Mesenchymal stem cell (in vitro differentiated cells and primary cell): ENCODE results near the gene NPNT.

ENCODE experiments used
- DNase-seq: peaks from one replicate; pipeline ENCODE4 v3.0.0-alpha.2; 2013
- H2AFZ ChIP-seq: one replicate; pipeline ENCODE4 v1.6.1; 2013; ENCODE audit warnings: low read depth, mild to moderate bottlenecking, control low read depth, inconsistent platforms, low read length, moderate library complexity
- H2AK5ac ChIP-seq: 2 replicates; pipeline ENCODE4 v1.6.1; 2013; ENCODE audit warnings: low read length, moderate library complexity, mild to moderate bottlenecking, inconsistent platforms; ENCODE audit not compliant: severe bottlenecking
- H2BK120ac ChIP-seq: one replicate; pipeline ENCODE4 v1.6.1; 2013; ENCODE audit warnings: low read depth, mild to moderate bottlenecking, inconsistent platforms, low read length, moderate library complexity
- H2BK12ac ChIP-seq, 2 experiments: one replicate each; pipeline ENCODE4 v1.6.1; 2013; ENCODE audit warnings: inconsistent platforms in 2 of 2, low read length in 2 of 2, mild to moderate bottlenecking in 2 of 2, moderate library complexity in 2 of 2, control low read depth in 1 of 2
- H2BK15ac ChIP-seq: one replicate; pipeline ENCODE4 v1.6.1; 2013; ENCODE audit warnings: mild to moderate bottlenecking, low read depth, inconsistent platforms; ENCODE audit not compliant: poor library complexity, severe bottlenecking
- H2BK5ac ChIP-seq: 2 replicates; pipeline ENCODE4 v1.6.1; 2013; ENCODE audit warnings: low read depth, mild to moderate bottlenecking, low read length, control low read depth, inconsistent platforms; ENCODE audit not compliant: poor library complexity, severe bottlenecking
- H3K14ac ChIP-seq, 2 experiments: one replicate each; pipeline ENCODE4 v1.6.1; 2013; ENCODE audit warnings: inconsistent platforms in 2 of 2, low read length in 2 of 2, control low read depth in 1 of 2, mild to moderate bottlenecking in 1 of 2, moderate library complexity in 1 of 2
- H3K18ac ChIP-seq, 2 experiments: one replicate each; pipeline ENCODE4 v1.6.1; 2013; ENCODE audit warnings: inconsistent platforms in 2 of 2, low read length in 2 of 2, control low read depth in 1 of 2, low read depth in 1 of 2, mild to moderate bottlenecking in 1 of 2
- H3K23ac ChIP-seq, 2 experiments: one replicate each; pipeline ENCODE4 v1.6.1; 2013; ENCODE audit warnings: inconsistent platforms in 2 of 2, low read length in 2 of 2, mild to moderate bottlenecking in 2 of 2, moderate library complexity in 2 of 2, control low read depth in 1 of 2
- H3K27ac ChIP-seq: 2 replicates; pipeline ENCODE4 v1.5.1; 2013; ENCODE audit warnings: mild to moderate bottlenecking, moderate library complexity, low read length, control low read depth, inconsistent platforms; ENCODE audit not compliant: poor library complexity, severe bottlenecking
- H3K27me3 ChIP-seq, 2 experiments: 2 replicates each; pipeline versions ENCODE4 v1.6.1 to v1.7.0; 2013; ENCODE audit warnings: low read length in 2 of 2, mild to moderate bottlenecking in 2 of 2, moderate library complexity in 2 of 2, control low read depth in 1 of 2, inconsistent platforms in 1 of 2; ENCODE audit not compliant: control insufficient read depth in 1 of 2, insufficient read depth in 1 of 2
- H3K36me3 ChIP-seq, 2 experiments: 2 replicates each; pipeline versions ENCODE4 v1.6.1 to v1.7.0; 2013; ENCODE audit warnings: low read length in 2 of 2, control low read depth in 1 of 2, inconsistent platforms in 1 of 2, low read depth in 1 of 2, mild to moderate bottlenecking in 1 of 2; ENCODE audit not compliant: insufficient read depth in 2 of 2, control insufficient read depth in 1 of 2
- H3K4ac ChIP-seq, 2 experiments: one replicate each; pipeline ENCODE4 v1.6.1; 2013; ENCODE audit warnings: inconsistent platforms in 2 of 2, low read length in 2 of 2, mild to moderate bottlenecking in 2 of 2, moderate library complexity in 2 of 2, control low read depth in 1 of 2, low read depth in 1 of 2
- H3K4me1 ChIP-seq: 2 replicates; pipeline ENCODE4 v1.6.1; 2013; ENCODE audit warnings: low read depth, low read length, control low read depth; ENCODE audit not compliant: control insufficient read depth, insufficient read depth
- H3K4me2 ChIP-seq: 2 replicates; pipeline ENCODE4 v1.6.1; 2013; ENCODE audit warnings: low read length, mild to moderate bottlenecking, inconsistent platforms; ENCODE audit not compliant: poor library complexity, severe bottlenecking
- H3K4me3 ChIP-seq, 2 experiments: 2 replicates each; pipeline versions ENCODE4 v1.5.1 to v1.7.0; 2013; ENCODE audit warnings: low read length in 2 of 2, mild to moderate bottlenecking in 2 of 2, control low read depth in 1 of 2, low read depth in 1 of 2; ENCODE audit not compliant: insufficient read depth in 1 of 2
- H3K79me1 ChIP-seq: replicated peaks from 2 replicates; pipeline ENCODE4 v1.6.1; 2013; ENCODE audit warnings: mild to moderate bottlenecking, control low read depth, low read length, inconsistent platforms; ENCODE audit not compliant: poor library complexity, severe bottlenecking
- H3K9ac ChIP-seq: 2 replicates; pipeline ENCODE4 v1.7.0; 2013; ENCODE audit warnings: mild to moderate bottlenecking, low read length, moderate library complexity
- H3K9me3 ChIP-seq: 2 replicates; pipeline ENCODE4 v1.7.0; 2013; ENCODE audit warnings: mild to moderate bottlenecking, low read length; ENCODE audit not compliant: control insufficient read depth
- H4K8ac ChIP-seq: one replicate; pipeline ENCODE4 v1.6.1; 2013; ENCODE audit warnings: inconsistent platforms, mild to moderate bottlenecking, low read length, moderate library complexity
- H4K91ac ChIP-seq: one replicate; pipeline ENCODE4 v1.6.1; 2013; ENCODE audit warnings: mild to moderate bottlenecking, low read length, inconsistent platforms
- WGBS: methylation state at CpG from one replicate; pipeline ENCODE4 v1.1.7; 2013; ENCODE audit warnings: mixed read lengths; 5-methylcytosine and 5-hydroxymethylcytosine counted together

NPNT gene

GRCh38 chr4:105917171-105917685 is 22.0 kb downstream of the NPNT start:
- no peak overlapping the region for H3K4ac ChIP-seq
- no peak overlapping the region for H2AFZ ChIP-seq
- no peaks in the 10 kb centered on the region for H3K36me3 ChIP-seq
- no peak overlapping the region for H2BK5ac ChIP-seq
- no peak overlapping the region for H3K4me2 ChIP-seq
- H3K79me1 ChIP-seq = no peaks in the 10 kb centered on the region
- no peak overlapping the region for H2BK12ac ChIP-seq
- H3K4me1 ChIP-seq = peaks cover 1% of the 10 kb centered on the region
- H4K91ac ChIP-seq = no peak overlapping the region
- no peak overlapping the region for H3K9ac ChIP-seq
- no peak overlapping the region for H3K18ac ChIP-seq
- H3K23ac ChIP-seq = no peak overlapping the region
- WGBS = 91% methylated on average over 3 of the region's 3 CpGs
- no peak overlapping the region for H3K4me3 ChIP-seq
- H3K27me3 ChIP-seq = no peaks in the 10 kb centered on the region
- H2BK15ac ChIP-seq = no peak overlapping the region
- no peaks in the 10 kb centered on the region for H3K9me3 ChIP-seq
- no peak overlapping the region for H2BK120ac ChIP-seq
- H3K27ac ChIP-seq = no peak overlapping the region
- no peak overlapping the region for H3K14ac ChIP-seq
- DNase-seq = no peak
- no peak overlapping the region for H4K8ac ChIP-seq
- H2AK5ac ChIP-seq = no peak overlapping the region

- no peak overlapping the region for H3K14ac ChIP-seq
- H3K18ac ChIP-seq = no peak overlapping the region
- no peak overlapping the region for H3K4me2 ChIP-seq
- no peak overlapping the region for H3K4me3 ChIP-seq
- no peak overlapping the region for H2BK15ac ChIP-seq
- no peaks in the 10 kb centered on the region for H3K79me1 ChIP-seq
- H3K27ac ChIP-seq = no peak overlapping the region
- no peak overlapping the region for H3K4ac ChIP-seq
- H2BK5ac ChIP-seq = no peak overlapping the region
- no peak overlapping the region for H3K9ac ChIP-seq
- no peak overlapping the region for H2BK12ac ChIP-seq
- H3K9me3 ChIP-seq = no peaks in the 10 kb centered on the region
- no peaks in the 10 kb centered on the region for H3K27me3 ChIP-seq
- H3K36me3 ChIP-seq = no peaks in the 10 kb centered on the region
- H4K8ac ChIP-seq = no peak overlapping the region
- H3K4me1 ChIP-seq = peaks cover 1% of the 10 kb centered on the region
- H4K91ac ChIP-seq = no peak overlapping the region
- no peak overlapping the region for H2AK5ac ChIP-seq
- H2AFZ ChIP-seq = no peak overlapping the region
- H2BK120ac ChIP-seq = no peak overlapping the region
- H3K23ac ChIP-seq = no peak overlapping the region
- no peak for DNase-seq
Observed at GRCh38 chr4:105921301-105921700, 26.0 kb downstream of the NPNT start.

- Histone ChIP-seq H2BK15ac (no peak overlapping the region), H3K4ac (no peak overlapping the region), H2BK12ac (no peak overlapping the region), H3K27ac (no peak overlapping the region), H3K18ac (peak overlapping the region in 1 of 2 experiments; percentile 48), H3K36me3 (no peaks in the 10 kb centered on the region), H3K4me2 (no peak overlapping the region), H2AK5ac (no peak overlapping the region), H4K8ac (no peak overlapping the region), H3K9ac (no peak overlapping the region), H2AFZ (peak overlapping the region; percentile 27), H3K9me3 (no peaks in the 10 kb centered on the region), H2BK120ac (no peak overlapping the region), H2BK5ac (no peak overlapping the region), H4K91ac (no peak overlapping the region), H3K27me3 (no peaks in the 10 kb centered on the region), H3K4me1 (peaks cover 1% of the 10 kb centered on the region), H3K4me3 (no peak overlapping the region), H3K79me1 (no peaks in the 10 kb centered on the region), H3K14ac (no peak overlapping the region), H3K23ac (no peak overlapping the region)
- 25% methylated on average over 6 of the region's 7 CpGs for WGBS
- peak; percentile 54 for DNase-seq
Observed at GRCh38 chr4:105923497-105924238, 28.4 kb downstream of the NPNT start.

GRCh38 chr4:105924341-105924740 is 29.1 kb downstream of the NPNT start:
- no peak overlapping the region for H4K8ac ChIP-seq
- no peak overlapping the region for H3K18ac ChIP-seq
- no peaks in the 10 kb centered on the region for H3K27me3 ChIP-seq
- H2BK120ac ChIP-seq = no peak overlapping the region
- no peak overlapping the region for H3K4me2 ChIP-seq
- H2AFZ ChIP-seq = no peak overlapping the region
- H3K23ac ChIP-seq = no peak overlapping the region
- no peak overlapping the region for H4K91ac ChIP-seq
- no peaks in the 10 kb centered on the region for H3K36me3 ChIP-seq
- no peak overlapping the region for H3K14ac ChIP-seq
- no peaks in the 10 kb centered on the region for H3K9me3 ChIP-seq
- H2BK12ac ChIP-seq = no peak overlapping the region
- H2AK5ac ChIP-seq = no peak overlapping the region
- H2BK15ac ChIP-seq = no peak overlapping the region
- no peak overlapping the region for H3K27ac ChIP-seq
- peaks cover 1% of the 10 kb centered on the region for H3K4me1 ChIP-seq
- no peak overlapping the region for H3K9ac ChIP-seq
- H3K4me3 ChIP-seq = no peak overlapping the region
- 82% methylated on average over 1 of the region's 1 CpG for WGBS
- peak; percentile 3 for DNase-seq
- H3K79me1 ChIP-seq = no peaks in the 10 kb centered on the region
- H3K4ac ChIP-seq = no peak overlapping the region
- no peak overlapping the region for H2BK5ac ChIP-seq
